ENCODE data around the gene CCDC3. TPM values are rescaled to one million over a fixed set of nuclear protein-coding genes. Genes with fewer than 3 reads are reported as not detected.

Gene CCDC3
- total RNA-seq, 3 donors from 2014 or later (not counting 1 experiment from before 2014, with no cell fraction given): 0.21 to 0.23 (median 0.23) TPM

DNA sequence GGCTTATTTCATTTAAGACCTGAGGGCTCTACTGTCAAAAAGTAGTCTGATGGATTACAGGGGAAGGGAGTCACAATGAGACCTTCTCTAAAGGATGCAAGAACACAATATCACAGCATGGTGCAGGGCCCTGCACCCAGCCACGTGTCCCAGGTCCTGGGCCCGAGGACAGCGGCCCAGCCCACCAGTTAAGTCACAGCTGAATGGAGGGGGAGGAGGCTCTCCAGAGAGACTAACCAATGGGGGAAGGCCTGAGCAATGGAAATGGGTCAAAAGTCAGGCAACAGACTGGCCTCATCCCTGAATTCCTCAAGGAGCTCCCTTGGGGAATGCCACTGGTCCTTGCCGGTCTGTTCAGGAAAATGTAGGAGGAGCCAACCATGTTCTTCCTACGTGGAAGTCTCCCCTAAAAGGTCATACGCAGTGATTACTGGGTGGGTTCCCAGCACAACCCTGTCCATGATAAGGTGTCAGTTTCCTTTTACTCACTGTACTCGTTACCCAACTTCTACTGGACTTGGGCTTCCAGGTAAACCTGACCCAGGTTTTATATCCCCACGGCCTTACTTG lies 28.3 kb downstream of the CCDC3 start:
- H3K4me3 ChIP-seq (ENCODE audit: low read length): no peak overlapping the region
- TF ChIP-seq, protein P1, sequence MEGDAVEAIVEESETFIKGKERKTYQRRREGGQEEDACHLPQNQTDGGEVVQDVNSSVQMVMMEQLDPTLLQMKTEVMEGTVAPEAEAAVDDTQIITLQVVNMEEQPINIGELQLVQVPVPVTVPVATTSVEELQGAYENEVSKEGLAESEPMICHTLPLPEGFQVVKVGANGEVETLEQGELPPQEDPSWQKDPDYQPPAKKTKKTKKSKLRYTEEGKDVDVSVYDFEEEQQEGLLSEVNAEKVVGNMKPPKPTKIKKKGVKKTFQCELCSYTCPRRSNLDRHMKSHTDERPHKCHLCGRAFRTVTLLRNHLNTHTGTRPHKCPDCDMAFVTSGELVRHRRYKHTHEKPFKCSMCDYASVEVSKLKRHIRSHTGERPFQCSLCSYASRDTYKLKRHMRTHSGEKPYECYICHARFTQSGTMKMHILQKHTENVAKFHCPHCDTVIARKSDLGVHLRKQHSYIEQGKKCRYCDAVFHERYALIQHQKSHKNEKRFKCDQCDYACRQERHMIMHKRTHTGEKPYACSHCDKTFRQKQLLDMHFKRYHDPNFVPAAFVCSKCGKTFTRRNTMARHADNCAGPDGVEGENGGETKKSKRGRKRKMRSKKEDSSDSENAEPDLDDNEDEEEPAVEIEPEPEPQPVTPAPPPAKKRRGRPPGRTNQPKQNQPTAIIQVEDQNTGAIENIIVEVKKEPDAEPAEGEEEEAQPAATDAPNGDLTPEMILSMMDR (IDR thresholded peaks at IDR 0.05): no peak
- Mint-ChIP-seq H3K27me3 (ENCODE audit: low read depth in 2 of 2) (peaks cover 12 to 13% of the 10 kb centered on the region in 2 donors), H3K36me3 (no peaks in the 10 kb centered on the region), H3K4me1 (no peaks in the 10 kb centered on the region), H3K27ac (no peak overlapping the region), H3K4me3 (no peak overlapping the region), H3K9me3 (peaks cover 0 to 2% of the 10 kb centered on the region in 2 donors)
- no peak overlapping the region for H3K27ac ChIP-seq (ENCODE audit: low read length)
- H3K27me3 ChIP-seq (ENCODE audit: control insufficient read depth, insufficient read depth, low read length): no peaks in the 10 kb centered on the region
- ATAC-seq (no peak), DNase-seq (no peak)
- WGBS (ENCODE audit: insufficient coverage): 89% methylated on average over 8 of the region's 8 CpGs
- intact Hi-C loops (cut with micrococcal nuclease): no loop called here
- H3K9me3 ChIP-seq (ENCODE audit: control insufficient read depth, insufficient read depth, low read length): no peaks in the 10 kb centered on the region
- H3K4me1 ChIP-seq (ENCODE audit: control insufficient read depth, insufficient read depth, low read length): no peaks in the 10 kb centered on the region
- H3K36me3 ChIP-seq (ENCODE audit: control insufficient read depth, insufficient read depth, low read length): no peaks in the 10 kb centered on the region

DNA sequence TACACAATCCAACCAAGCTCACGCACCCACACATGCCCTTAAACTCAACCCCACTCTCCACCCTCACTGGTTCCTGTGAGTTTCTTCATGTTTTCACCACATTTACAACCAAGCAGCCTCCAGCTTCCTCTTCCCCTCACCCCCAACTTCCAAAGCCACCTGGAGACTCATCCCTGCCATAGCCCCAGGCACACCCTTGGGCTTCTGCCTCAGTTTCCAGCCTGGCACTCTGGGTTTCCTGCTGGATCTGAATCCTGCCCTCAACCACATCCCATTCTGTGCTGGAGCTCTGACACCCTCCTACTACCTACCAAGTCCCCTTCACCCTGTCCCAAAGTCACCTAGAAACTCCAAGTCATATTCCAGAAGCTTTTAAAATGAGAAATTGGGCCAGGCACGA lies 29.4 kb downstream of the CCDC3 start:
- TF ChIP-seq, protein P1 (IDR thresholded peaks at IDR 0.05): no peak
- DNase-seq (no peak), ATAC-seq (no peak)
- intact Hi-C loops (cut with micrococcal nuclease): no loop called here
- no peaks in the 10 kb centered on the region for H3K4me1 Mint-ChIP-seq
- Histone ChIP-seq H3K36me3 (ENCODE audit: control insufficient read depth, insufficient read depth, low read length) (no peaks in the 10 kb centered on the region), H3K4me1 (ENCODE audit: control insufficient read depth, insufficient read depth, low read length) (no peaks in the 10 kb centered on the region), H3K9me3 (ENCODE audit: control insufficient read depth, insufficient read depth, low read length) (peaks cover 5% of the 10 kb centered on the region), H3K27ac (ENCODE audit: low read length) (no peak overlapping the region), H3K4me3 (ENCODE audit: low read length) (no peak overlapping the region), H3K27me3 (ENCODE audit: control insufficient read depth, insufficient read depth, low read length) (no peaks in the 10 kb centered on the region)
- H3K27me3 Mint-ChIP-seq (ENCODE audit: low read depth in 2 of 2): peaks cover 12 to 16% of the 10 kb centered on the region in 2 donors
- no peaks in the 10 kb centered on the region for H3K36me3 Mint-ChIP-seq
- 62% methylated on average over 2 of the region's 2 CpGs for WGBS (ENCODE audit: insufficient coverage)
- H3K9me3 Mint-ChIP-seq: peaks cover 5 to 6% of the 10 kb centered on the region in 2 donors
- H3K27ac Mint-ChIP-seq: no peak overlapping the region
- H3K4me3 Mint-ChIP-seq: no peak overlapping the region

DNA sequence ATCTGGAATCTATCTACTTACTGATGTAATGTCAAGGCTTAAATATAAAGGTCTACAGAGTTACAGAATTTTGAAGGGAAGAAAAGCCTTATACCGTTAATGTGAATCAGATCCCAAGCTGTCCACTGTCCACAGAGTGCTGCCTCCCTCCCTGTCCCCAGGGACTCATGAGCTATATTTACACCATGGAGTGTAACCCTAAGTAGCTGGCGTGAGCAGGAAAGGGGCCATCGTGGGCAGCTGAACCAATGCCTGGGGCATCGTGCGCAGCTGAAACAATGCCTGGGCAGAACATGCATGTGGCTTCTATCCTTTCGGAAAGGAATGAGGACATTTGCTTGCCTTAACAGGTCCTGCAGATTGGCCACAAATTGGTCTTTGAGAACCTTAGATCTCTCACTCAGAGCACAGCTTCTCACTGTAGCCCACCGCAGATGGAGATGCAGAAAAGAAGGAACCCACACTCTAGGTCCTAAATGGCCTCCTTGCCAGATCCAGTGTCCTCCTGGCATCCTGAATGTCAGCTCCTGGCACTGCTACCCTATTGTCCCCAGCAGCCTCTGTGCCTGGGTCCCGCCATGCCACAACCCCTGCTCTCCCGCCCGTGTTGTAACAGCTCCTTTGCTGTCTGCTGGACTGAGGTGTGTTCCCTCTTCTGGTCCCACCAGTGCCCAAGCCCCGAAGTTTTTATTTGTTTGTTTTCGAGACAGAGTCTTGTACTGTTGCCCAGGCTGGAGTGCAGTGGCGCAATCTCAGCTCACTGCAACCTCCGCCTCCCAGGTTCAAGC lies 30.3 kb downstream of the CCDC3 start:
- no peak for ATAC-seq
- Mint-ChIP-seq H3K4me3 (no peak overlapping the region), H3K27ac (no peak overlapping the region), H3K36me3 (no peaks in the 10 kb centered on the region), H3K9me3 (peaks cover 7 to 9% of the 10 kb centered on the region in 2 donors), H3K4me1 (no peaks in the 10 kb centered on the region), H3K27me3 (ENCODE audit: low read depth in 2 of 2) (peaks cover 12 to 13% of the 10 kb centered on the region in 2 donors)
- DNase-seq: no peak
- no peaks in the 10 kb centered on the region for H3K4me1 ChIP-seq (ENCODE audit: control insufficient read depth, insufficient read depth, low read length)
- no peak overlapping the region for H3K4me3 ChIP-seq (ENCODE audit: low read length)
- no peak overlapping the region for H3K27ac ChIP-seq (ENCODE audit: low read length)
- intact Hi-C loops (cut with micrococcal nuclease): no loop called here
- no peaks in the 10 kb centered on the region for H3K36me3 ChIP-seq (ENCODE audit: control insufficient read depth, insufficient read depth, low read length)
- TF ChIP-seq, protein P1 (IDR thresholded peaks at IDR 0.05): no peak
- H3K9me3 ChIP-seq (ENCODE audit: control insufficient read depth, insufficient read depth, low read length): peaks cover 5% of the 10 kb centered on the region
- H3K27me3 ChIP-seq (ENCODE audit: control insufficient read depth, insufficient read depth, low read length): no peaks in the 10 kb centered on the region
- WGBS (ENCODE audit: insufficient coverage): 92% methylated on average over 14 of the region's 14 CpGs
